IMR-90 (cell line): ENCODE data around the gene YIPF3.

Experiments
- BHLHE40 ChIP-seq: fragments of 150-350 bp; IDR thresholded peaks from 2 replicates; pipeline ENCODE4 v1.6.1; 2016; ENCODE audit warnings: mild to moderate bottlenecking, low read depth, low read length
- RAD21 ChIP-seq: IDR thresholded peaks from 2 replicates; pipeline ENCODE4 v1.6.1; 2012; ENCODE audit warnings: low read length, improper control_type of control experiment

GRCh38 chr6:43523284-43523683 lies 6.6 kb upstream of the YIPF3 start:
- no peak for TF ChIP-seq RAD21
- no peak for TF ChIP-seq BHLHE40
